Medulla oblongata (tissue), 1 donor: ENCODE data around the gene DRAM2.
A peak's percentile ranks its signal among the peaks of the same experiment; 100 is the strongest.
"Not testable (repeated sequence)": the region's sequence is repeated elsewhere in the genome, so short reads cannot be mapped to it uniquely, and the experiment has no call there.

ENCODE experiments used
- DNase-seq: peaks from one replicate; pipeline ENCODE4 v3.0.0-alpha.2; 2015; ENCODE audit errors: extremely low spot score

Gene DRAM2

DNA sequence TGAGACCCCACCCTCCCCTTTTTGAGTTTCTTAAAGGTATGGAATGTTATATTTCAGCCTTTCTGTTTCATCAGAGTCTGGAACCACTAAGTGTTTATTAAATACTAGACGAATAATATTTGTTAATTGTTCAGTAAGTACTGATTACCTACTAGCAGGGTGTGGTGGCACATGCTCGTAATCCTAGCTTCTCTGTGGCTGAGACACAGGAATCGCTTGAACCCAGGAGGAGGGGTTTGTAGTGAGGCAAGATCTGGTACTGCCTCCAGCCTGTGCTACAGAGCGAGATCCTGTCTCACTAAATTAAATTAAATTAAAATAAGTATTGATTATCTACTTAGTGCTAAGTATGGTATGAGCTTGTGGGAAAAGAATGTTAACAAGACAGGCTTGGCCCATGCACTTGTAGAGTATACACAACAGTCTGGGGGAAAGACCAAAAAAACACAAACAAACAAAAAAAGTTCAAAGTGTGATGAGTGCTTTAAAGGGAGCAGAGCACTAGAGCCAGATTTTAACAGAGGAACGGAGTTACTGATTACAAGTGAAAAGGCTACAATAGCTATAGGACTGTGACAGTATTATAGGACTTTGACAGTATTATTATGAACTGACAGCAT, 2.6 kb upstream of the DRAM2 start:
- no peak for DNase-seq

DNA sequence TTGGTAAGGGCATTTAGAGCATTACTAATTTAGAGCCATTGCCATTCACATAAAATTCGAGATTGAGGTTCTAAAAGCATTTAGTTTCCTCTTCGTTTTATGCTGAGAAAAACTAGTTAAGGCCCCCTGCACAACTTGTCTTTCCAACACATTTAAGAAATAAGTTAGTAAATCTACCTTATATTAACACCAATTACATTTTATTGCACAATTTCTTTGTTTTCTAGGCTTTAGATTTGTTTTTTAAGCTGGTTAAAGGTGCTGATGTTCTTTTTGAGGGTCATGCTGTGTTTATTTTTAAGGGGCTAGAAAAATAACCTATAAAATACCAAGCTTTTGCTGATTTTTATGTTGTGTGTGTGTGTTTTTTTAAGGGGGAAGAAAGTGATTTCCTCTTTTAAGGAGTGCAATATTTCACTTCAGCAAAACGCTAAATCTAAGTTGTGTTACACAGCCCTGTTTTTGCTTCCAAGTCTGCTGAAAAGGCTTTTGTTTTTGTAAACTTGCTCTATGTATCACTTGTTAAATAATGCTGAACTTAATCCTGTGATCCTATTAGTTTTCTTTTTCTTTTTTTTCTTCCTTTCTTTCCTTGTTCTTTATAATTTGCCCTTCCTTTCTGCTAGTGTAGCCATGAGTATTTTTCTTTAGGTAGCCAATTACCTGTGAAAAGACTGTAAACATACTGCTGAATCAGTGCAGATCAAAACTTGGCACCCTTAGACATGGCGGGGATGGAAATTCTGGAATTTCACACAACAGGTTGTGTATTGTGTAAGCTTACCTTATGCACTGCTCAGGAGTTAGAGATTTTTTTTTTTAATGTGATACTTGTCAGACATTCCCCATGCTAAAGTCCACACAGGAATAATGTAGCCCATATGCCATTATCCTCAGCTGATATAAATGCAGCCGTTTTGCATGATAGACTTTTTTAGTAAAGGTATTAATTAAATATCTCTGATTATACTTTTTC, 1.6 kb upstream of the DRAM2 start:
- DNase-seq, result no peak

DNA sequence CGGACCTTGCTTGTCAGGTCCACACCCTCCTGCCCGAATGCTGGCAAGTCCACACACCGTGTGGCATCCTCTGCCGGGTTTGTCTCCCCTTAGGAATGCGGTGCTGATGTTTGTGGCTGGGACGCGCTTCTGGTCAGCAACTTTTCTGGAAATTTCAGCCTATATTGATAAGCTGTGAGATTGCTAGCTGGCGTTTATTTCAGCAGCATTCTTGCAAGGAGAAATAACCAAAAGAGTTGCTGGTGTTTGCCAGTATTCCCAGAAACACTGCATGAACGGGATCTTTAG, 731 bp upstream of the DRAM2 start:
- no peak for DNase-seq

GRCh38 chr1:111139324-111139955, 453 bp downstream of the DRAM2 start:
- peak; percentile 64 for DNase-seq

- DNase-seq, result peak; percentile 12
These were observed 6.0 kb downstream of the DRAM2 start for GRCh38 chr1:111133866-111134265.

GRCh38 chr1:111131693-111132092, 8.2 kb downstream of the DRAM2 start:
- no peak for DNase-seq

GRCh38 chr1:111129376-111129775, 10.5 kb downstream of the DRAM2 start:
- DNase-seq, result no peak

DNA sequence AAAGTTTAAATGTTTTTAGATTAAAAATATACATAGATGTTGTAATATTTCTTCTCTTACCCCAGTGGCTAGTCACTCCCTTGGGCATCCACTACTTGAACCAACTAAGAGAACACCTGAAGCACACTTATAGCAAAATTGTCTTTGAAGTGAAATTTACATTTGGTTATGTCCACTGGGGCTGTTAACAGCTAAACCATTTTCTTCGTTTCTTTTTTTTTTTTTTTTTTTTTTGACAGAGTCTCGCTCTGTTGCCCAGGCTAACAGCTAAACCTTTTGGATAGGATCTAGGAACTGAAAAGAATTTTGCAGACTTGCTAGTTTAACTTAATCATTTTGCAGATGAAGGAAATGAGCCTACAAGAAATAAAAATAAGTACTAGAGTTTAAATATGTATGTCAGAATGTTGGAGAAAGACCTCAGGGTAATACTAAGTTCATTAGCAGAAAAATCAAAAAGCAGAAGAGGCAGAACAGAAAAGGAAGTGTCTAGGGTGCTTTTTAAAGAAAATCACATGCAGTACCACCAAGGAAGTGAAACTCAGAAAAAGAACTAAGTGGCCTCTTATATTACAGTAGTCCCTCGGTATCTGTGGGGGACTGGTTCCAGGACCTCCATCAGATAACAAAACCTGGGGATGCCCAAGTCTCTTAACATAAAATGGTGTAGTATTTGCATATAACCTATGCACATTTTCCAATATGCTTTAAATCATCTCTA, 11.8 kb downstream of the DRAM2 start:
- peak; percentile 76 for DNase-seq

DNA sequence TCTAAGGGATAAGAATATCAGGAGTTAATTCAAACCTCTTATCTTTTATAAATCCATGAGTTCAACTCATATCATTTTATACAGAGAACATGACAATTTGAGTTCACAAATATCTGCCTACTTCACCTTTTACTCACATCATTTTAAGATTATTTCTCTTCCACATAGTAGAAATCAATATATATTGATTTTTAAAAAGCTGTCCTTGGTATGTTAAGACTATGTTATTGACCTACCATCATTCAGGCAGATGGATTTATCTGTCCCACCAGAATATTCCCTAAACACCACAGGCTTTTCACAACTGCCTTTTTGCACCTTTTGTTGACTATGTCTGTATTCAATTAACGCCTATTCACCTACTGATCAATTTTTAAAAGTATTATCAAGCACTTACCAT, 13.5 kb downstream of the DRAM2 start:
- DNase-seq, result no peak

DNA sequence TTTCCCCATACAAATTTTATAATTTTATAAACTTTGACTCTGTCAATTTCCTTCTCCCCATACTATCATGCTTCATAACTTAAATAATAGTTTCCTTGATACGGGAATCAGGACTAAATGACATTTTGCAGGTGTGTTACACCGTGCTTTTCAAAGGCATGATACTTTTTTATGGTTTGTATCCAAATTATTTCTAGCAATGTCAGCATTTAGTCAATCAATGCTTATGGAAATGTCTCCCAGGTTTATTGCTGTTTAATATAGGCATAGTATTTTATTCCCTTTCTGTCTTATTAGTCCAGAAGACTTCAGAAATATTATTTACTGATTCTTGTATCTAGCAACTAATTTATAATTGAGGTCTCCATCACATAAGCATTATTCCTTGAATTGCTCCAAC, 23.4 kb downstream of the DRAM2 start:
- DNase-seq, result no peak

DNA sequence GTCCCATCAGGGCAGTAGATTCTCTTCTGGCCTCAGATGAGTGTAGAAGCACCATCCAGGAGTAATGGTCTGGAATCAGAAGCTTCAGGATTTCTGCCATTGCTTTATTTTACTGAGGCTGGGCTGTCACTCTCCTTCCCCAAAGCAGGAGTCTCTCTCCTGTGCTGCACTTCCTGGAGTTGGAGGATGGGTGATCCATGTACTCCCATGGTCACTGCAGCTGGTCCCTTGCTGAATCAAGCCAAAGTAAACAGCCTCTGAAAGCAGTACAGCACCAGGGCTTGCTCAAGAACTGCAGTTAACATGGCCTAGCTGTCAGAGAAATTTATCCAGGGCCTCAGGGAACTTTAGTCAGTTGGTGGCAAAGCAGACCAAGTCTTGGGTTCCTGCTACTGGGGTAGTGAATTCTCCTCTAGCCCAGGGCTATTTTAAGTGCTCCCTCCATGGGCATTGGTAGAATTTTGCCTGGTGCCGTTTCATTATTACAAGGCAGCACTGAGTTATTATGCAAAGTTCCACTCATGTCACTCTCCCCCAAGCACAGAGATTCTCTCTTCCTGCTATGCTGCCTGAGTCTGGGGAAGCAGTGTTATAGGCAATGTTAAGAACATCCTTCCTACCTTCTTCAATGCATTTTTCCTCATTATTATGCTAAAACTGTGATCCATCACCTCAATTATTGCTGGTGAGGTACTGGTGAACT, 29.5 kb downstream of the DRAM2 start:
- no peak for DNase-seq

DNA sequence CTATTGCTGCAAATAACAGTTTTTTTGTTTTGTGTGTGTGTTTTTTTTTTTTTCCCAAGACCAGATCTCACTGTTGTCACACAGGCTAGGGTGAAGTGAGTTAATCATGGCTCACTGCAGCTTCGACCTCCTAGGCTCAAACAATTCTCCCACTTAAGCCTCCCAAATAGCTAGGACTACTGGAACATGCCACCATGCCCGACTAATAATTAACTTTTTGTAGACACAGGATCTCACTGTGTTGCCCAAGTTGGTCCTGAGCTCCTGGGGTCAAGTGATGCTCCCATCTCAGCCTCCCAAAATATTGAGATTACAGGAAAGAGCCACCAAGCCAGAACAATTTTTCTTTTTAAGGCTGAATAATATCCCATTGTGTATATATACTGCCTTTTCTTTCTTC, 34.9 kb downstream of the DRAM2 start:
- no peak for DNase-seq

DNA sequence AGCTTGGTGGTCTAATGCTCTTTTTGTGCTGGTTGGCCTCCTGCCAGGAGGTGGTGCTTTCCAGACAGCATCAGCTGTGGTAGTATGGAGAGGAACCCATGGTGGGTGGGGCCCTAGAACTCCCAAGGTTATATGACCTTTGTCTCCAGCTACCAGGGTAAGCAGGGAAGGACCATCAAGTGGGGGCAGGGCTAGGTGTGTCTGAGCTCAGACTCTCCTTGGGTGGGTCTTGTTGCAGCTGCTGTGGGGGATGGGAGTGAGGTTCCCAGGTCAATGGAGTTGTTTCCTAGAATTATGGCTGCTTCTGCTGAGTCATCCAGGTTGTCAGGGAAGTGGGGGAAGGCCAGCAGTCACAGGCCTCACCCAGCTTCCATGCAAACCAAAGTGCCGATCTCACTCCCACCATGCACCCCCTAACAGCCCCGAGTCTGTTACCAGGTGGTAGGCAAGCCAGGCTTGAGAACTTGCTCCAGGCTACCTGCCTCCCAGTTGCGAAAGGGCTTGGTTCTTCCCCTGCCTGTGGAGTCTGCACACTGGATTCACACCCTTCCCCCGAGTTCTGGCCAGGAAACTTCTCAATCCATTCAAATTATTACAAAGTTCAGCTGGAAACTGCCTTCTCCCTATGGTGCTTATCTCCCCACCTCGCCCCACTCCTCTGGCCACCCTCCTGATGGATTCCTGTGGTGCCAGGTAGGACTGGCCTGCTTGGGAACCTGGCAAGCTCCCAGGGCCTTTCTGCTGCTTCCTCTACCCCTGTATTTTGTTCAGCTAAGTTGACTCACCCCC, 37.8 kb downstream of the DRAM2 start:
- DNase-seq, result no peak

- no peak for DNase-seq
These were observed 40.6 kb downstream of the DRAM2 start for GRCh38 chr1:111099289-111099688.

- no peak for DNase-seq
These were observed 42.4 kb downstream of the DRAM2 start for GRCh38 chr1:111097356-111098099.

DNA sequence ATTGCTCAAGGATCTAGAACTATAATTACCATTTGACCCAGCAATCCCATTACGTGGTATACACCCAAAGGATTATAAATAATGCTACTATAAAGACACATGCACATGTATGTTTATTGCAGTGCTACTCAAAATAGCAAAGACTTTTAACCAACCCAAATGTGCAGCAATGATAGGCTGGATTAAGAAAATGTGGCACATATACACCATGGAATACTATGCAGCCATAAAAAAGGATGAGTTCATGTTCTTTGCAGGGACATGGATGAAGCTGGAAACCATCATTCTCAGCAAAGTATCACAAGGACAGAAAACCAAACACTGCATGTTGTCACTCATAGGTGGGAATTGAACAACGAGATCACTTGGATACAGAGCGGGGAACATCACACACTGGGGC, 44.5 kb downstream of the DRAM2 start:
- DNase-seq, result not testable (repeated sequence)

GRCh38 chr1:111089638-111090037, 50.3 kb downstream of the DRAM2 start:
- DNase-seq, result no peak

- DNase-seq, result no peak
These were observed 54.2 kb downstream of the DRAM2 start for GRCh38 chr1:111085676-111086075.

DNA sequence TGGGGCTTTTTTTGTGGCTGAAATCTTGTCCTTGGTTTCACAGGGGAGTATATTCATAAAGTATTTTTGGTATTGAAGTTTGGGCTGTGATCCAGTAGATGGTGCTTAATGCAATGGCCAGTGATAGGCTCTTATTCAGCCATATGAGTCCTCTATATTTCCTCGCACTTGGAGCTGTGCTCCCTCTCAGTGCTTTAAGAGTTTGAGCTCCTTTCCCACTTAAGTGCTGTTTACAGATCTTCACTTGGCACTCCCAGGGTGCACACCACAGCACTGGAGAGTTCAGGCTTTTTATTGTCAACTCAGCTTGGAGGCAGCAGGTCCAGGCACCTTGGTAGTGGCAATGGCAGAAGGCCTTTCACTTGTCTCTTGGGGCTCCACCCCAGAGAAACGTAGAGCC, 54.9 kb downstream of the DRAM2 start:
- DNase-seq, result no peak
